HCT116 (cell line): ENCODE measurements around the gene EIF4E.

Experiments
- CEBPB ChIP-seq: IDR thresholded peaks from 2 replicates; pipeline ENCODE4 v1.6.1; 2012; ENCODE audit warnings: low read depth
- CTCF ChIP-seq, 3 experiments: fragments of 200-600 bp in 1 of 3; sonication (generic) in 1 of 3; IDR thresholded peaks in 2 of 3; conservative IDR thresholded peaks in 1 of 3; 2 replicates each; pipeline ENCODE4 v1.5.1; 2012 to 2017; ENCODE audit warnings: low read depth in 2 of 3, low read length in 2 of 3, antibody characterized with exemption in 1 of 3, borderline replicate concordance in 1 of 3, control low read depth in 1 of 3, mild to moderate bottlenecking in 1 of 3, mixed read lengths in 1 of 3, mixed run types in 1 of 3, moderate library complexity in 1 of 3; ENCODE audit not compliant: insufficient read depth in 1 of 3
- EZH2 ChIP-seq: fragments of 200-600 bp; sonication (generic); IDR thresholded peaks from 2 replicates; pipeline ENCODE4 v1.6.1; 2017; ENCODE audit warnings: antibody characterized with exemption, mixed run types
- MAX ChIP-seq: IDR thresholded peaks from 2 replicates; pipeline ENCODE4 v1.6.1; 2012
- POLR2A ChIP-seq: IDR thresholded peaks from 2 replicates; pipeline ENCODE4 v1.7.0; 2011; ENCODE audit warnings: borderline replicate concordance; ENCODE audit not compliant: insufficient read depth, insufficient read length; ENCODE audit errors: extremely low read depth
- RAD21 ChIP-seq: IDR thresholded peaks from 2 replicates; pipeline ENCODE4 v1.6.1; 2012; ENCODE audit warnings: low read depth, mild to moderate bottlenecking
- TF ChIP-seq, protein P1 (sequence below): IDR thresholded peaks from 2 replicates; pipeline ENCODE4 v1.6.1; 2012; ENCODE audit warnings: low read depth

- no peak for TF ChIP-seq CEBPB
- no peak for TF ChIP-seq CTCF (IDR thresholded peaks at IDR 0.05 in 2 of 3, conservative IDR thresholded peaks at IDR 0.05 in 1 of 3; ENCODE audit: borderline replicate concordance in 1 of 3, insufficient read depth in 1 of 3, low read depth in 2 of 3, low read length in 2 of 3)
- TF ChIP-seq MAX = no peak
- no peak for TF ChIP-seq POLR2A
- TF ChIP-seq EZH2 = no peak
- TF ChIP-seq, protein P1, sequence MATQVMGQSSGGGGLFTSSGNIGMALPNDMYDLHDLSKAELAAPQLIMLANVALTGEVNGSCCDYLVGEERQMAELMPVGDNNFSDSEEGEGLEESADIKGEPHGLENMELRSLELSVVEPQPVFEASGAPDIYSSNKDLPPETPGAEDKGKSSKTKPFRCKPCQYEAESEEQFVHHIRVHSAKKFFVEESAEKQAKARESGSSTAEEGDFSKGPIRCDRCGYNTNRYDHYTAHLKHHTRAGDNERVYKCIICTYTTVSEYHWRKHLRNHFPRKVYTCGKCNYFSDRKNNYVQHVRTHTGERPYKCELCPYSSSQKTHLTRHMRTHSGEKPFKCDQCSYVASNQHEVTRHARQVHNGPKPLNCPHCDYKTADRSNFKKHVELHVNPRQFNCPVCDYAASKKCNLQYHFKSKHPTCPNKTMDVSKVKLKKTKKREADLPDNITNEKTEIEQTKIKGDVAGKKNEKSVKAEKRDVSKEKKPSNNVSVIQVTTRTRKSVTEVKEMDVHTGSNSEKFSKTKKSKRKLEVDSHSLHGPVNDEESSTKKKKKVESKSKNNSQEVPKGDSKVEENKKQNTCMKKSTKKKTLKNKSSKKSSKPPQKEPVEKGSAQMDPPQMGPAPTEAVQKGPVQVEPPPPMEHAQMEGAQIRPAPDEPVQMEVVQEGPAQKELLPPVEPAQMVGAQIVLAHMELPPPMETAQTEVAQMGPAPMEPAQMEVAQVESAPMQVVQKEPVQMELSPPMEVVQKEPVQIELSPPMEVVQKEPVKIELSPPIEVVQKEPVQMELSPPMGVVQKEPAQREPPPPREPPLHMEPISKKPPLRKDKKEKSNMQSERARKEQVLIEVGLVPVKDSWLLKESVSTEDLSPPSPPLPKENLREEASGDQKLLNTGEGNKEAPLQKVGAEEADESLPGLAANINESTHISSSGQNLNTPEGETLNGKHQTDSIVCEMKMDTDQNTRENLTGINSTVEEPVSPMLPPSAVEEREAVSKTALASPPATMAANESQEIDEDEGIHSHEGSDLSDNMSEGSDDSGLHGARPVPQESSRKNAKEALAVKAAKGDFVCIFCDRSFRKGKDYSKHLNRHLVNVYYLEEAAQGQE = no peak
- TF ChIP-seq RAD21 = no peak
Measured at GRCh38 chr4:98930311-98930865, 1.5 kb upstream of the EIF4E start.
